Suprapubic skin (tissue), 4 donors: ENCODE results near the gene MAGI3.

Experiments
- CTCF ChIP-seq, 2 donors: fragments of 200-600 bp in 1 of 2; fragments of 450-650 bp in 1 of 2; sonication (generic) in 1 of 2; IDR thresholded peaks; one replicate each; pipeline ENCODE4 v1.5.1; 2016 to 2019; ENCODE audit warnings: antibody characterized with exemption in 2 of 2, mild to moderate bottlenecking in 1 of 2, moderate library complexity in 1 of 2
- POLR2A ChIP-seq, 2 donors: fragments of 450-650 bp; IDR thresholded peaks; one replicate each; pipeline ENCODE4 v1.6.1; 2017; ENCODE audit warnings: antibody characterized with exemption in 2 of 2, mild to moderate bottlenecking in 2 of 2, moderate library complexity in 2 of 2
- POLR2AphosphoS5 ChIP-seq, 3 donors: sonication (generic); formaldehyde crosslinking; IDR thresholded peaks; one replicate each; pipeline ENCODE4 v1.6.1; 2017; ENCODE audit warnings: antibody characterized with exemption in 3 of 3

- TF ChIP-seq POLR2AphosphoS5 (IDR thresholded peaks at IDR 0.05): no peak
- no peak for TF ChIP-seq CTCF (IDR thresholded peaks at IDR 0.05)
- TF ChIP-seq POLR2A (IDR thresholded peaks at IDR 0.05): no peak
Measured at GRCh38 chr1:113519556-113519955, 129.2 kb downstream of the MAGI3 start.
